HG03469 (cell line): ENCODE results near the gene GJD2.

Source experiments
- ATAC-seq: cut with Tn5 transposase; IDR thresholded peaks from one replicate; pipeline ENCODE4 v1.9.1; 2021; ENCODE audit warnings: mild to moderate bottlenecking, moderate library complexity, moderate number of reproducible peaks; ENCODE audit not compliant: unreplicated experiment

GJD2 gene

DNA sequence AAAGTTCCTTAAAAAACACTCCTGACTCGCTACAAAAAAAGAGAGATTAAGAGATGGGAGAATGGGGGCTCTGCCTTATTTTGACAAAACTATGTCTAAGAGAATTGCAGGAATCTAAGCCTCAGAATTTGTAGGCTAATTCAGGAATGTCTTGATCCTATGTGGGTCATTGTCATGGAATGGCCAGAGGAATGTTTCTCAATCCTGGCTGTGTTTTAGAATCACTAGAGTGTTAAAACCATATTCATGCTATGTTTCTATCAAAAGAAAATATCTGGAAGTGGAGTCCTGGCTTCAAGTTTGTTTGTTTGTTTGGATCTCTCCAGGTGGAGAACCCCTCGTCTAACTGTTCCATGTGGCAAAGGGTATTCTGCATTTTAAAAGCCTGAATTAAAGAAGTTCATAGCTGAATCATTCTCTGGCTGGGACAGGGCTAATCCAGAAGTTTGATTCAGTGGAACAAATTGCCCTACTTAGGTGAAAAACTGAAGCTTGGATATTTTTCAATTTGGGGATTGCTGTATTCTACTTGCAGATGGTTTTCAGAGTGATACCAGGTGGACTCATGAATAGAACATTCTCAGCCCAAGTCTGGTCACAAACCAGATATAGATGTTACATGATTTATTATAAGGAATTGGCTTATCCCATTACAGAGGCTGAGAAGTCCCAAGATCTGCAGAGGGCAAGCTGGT, 28.2 kb downstream of the GJD2 start:
- no peak for ATAC-seq

DNA sequence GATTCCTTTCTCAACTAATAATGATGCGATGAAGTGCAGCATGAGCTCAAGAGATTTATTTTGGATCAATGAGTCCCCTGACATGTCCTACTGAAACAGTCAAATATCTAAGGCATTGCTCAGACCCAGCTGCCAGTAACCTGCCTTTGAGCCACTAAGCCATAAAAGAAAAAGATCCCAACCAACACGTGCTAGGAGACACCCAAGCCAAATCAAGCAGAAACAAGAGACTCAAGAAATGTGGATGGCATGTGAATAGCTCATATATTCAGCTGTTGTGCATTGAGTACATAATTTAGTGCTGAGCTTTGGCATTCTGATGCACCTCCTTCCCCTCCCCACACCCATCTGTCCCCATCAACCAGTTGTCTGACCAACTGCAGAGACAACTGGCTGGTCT, 29.2 kb downstream of the GJD2 start:
- ATAC-seq = no peak

DNA sequence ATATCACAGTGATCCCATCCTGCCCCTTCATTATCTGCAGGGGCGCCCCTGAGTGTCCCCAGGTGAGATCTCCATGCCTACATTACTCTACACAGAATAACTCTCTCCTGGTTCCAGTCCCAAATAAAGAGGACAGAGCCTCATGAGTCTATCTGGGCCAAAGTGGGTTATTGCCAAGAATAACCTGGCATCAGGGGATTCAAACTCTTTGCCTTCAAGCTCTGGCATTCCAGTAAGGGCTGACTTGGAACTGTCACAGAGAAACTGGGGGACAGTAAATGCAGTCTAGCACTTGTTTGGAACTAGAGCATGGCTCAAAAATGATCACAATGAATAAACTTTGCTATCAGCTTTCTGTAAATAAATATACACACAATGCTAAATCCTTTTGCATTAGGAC, 30.3 kb downstream of the GJD2 start:
- no peak for ATAC-seq

DNA sequence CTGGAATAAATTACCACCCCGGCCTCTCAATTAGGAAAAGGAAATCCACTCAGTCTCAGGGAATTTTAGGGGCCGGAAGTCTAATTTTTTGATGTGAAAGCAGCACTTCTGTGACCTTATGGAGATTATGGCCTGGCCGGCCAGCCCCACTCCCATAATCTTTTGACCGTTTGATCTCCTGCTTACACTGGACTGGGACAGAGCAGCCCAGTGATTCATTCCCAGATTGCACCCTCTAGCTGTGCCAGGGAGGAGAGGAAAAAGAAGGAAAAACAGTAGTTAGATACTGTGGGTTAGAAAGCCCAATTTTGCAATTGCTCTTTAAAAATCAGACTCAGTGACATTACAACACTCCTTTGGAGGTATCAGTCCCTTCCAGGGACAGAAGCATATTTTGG, 32.4 kb downstream of the GJD2 start:
- ATAC-seq = no peak

DNA sequence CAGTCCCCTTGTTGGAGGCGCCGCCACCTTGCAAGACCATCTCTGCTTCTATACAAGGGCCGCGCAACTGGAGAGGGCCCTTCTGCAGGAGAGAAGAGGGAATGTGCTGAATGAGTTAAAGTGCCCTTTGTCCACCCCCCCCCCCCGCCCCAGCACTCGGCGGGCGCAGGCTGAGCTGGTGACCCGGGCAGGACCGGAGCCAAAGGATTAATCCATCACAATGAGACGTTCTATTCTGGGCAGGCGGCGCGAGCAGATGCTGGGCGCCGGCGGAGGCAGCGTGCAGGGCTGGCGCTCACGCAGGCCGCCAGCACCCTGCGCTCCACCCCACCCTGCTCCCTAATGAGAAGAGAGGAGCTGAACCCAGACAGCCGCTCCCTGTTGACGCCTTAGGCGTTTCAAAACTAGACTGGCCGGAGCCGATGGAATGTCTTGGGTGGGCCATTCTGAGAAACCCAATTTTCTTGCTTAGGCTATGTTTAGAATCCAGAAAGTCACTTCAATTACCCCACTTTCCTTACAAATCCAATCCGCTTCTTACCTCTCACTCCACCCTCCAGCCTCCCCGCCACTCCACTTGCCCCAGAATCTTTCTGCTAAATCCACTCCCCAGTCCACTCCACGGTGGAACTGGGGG, 32.9 kb downstream of the GJD2 start:
- ATAC-seq = no peak

DNA sequence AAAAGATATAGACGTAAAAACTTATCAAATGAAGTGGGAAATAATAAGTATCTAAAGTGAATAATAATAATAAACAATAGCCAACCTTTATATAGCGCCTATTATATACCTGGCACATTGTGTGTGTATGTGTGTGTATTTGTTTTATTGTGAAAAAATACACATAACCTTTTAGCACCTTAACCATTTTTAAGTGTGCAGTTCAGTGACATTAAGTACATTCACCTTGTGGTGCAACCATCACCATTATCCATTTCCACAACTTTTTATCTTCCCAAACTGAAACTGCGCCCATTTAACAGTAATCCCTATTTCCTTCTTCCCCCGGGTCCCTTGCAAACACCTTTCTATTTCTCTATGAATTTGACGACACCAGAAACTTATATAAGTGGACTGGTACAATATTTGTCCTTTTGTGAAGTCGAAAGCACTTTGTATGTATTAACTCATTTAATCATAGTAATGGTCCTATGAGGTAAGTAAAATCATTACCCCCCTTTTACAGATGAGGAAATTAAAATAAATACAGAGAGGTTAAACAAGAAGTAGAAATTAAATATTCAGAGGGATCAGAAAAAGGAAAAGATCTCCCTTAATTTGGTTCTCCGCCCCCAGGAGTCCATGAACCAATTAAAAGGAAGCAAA, 33.5 kb downstream of the GJD2 start:
- no peak for ATAC-seq

DNA sequence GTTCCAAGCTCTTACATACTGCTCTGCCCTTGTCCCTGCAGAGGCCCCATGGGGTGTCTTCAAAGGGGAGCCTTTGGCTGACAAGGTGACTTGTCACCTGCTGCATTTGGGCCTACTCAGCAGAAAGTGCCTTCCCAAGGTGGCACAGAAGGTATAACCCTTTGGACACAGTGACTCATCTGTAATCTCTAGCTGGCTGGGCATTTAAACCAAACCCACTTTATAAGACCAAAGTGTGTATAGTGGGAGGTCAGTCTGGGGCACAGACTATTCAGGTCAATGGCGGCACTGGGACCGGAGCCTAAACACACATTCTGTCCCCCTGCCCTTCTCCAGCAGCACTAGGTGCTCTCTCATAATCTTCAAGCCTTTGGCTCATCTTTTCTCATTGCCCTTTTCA, 35.1 kb downstream of the GJD2 start:
- no peak for ATAC-seq

DNA sequence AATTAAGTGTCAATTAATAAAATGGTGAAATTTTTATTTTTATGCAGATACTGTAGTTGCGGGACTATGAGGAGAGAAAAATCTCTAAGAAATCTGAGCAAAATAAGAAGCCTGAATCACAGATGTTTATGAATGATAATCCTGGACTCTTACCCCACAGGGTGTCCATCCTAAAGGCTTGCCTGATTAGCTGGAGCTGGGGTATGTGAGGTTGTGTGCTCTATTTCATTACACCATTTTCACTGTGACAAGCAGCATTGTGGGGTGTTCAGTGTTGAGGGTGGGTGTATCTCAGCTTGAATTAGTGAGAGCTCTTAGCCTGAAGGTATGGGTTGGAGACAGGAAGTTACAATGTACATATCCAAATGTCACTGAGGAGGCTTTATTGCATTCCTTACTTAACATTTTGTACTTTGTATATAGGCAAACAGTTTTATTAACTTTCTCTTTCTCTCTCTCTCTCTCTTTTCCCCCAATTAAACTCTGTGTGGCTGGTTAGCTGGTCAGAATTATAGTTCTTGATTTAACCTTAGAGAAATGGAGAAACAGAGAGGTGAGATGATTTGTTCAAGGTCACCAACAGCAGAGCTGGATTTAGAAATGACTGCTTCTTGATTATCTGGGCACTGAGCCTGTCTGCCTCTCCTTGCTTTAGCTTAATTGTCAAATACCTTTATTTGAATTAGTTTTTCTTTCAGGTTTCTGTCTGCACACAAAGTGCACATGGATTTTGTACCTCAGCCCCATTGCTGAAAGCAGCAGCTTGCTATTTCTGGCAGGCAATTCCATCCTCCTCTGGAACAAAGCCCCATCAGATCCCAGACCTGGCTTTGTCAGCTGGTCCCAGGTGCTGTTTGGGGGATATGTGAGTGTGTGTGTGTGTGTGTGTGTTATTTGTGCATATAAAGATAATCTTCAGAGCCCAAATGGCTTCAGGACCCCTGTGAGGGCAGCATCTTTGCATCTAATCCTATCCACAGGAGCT, 35.8 kb downstream of the GJD2 start:
- ATAC-seq = no peak

DNA sequence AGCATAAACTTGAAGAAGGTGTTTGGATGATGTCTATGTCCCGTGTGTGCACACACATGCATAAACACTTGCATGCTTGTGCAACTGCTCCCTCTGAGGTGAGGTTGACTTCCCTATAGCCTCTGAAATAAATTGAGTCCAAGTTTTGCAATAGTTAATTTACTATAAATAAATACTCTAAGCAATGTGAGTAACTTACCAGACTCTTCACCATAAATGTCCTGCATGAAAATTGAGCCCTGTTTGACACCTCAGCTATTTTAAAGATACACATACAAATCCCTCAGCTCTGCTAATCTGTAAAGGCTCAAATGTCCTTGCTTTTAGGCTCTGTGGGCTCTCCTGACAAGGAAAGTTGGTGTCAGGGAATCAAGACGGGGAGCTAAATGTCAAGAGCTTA, 37.1 kb downstream of the GJD2 start:
- ATAC-seq = no peak

DNA sequence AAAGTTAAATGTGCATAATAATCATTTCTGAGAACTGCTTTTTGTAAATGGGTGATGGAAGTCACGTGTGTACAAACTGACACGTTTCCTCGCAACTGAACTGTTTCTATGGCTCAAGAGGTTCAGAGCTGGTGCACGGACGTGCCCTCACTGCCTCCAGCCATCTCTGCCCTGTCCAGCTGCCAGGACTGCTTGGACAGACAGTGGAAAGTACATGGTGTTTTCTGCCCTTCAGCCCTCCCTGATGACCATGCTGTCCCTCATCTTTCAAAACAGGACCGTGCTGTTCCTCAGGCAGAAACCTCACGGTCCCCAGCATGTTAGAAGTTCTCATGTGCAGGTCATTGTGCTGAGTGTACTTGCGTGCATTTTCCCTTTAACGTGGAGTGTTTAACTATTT, 38.7 kb downstream of the GJD2 start:
- ATAC-seq = no peak

DNA sequence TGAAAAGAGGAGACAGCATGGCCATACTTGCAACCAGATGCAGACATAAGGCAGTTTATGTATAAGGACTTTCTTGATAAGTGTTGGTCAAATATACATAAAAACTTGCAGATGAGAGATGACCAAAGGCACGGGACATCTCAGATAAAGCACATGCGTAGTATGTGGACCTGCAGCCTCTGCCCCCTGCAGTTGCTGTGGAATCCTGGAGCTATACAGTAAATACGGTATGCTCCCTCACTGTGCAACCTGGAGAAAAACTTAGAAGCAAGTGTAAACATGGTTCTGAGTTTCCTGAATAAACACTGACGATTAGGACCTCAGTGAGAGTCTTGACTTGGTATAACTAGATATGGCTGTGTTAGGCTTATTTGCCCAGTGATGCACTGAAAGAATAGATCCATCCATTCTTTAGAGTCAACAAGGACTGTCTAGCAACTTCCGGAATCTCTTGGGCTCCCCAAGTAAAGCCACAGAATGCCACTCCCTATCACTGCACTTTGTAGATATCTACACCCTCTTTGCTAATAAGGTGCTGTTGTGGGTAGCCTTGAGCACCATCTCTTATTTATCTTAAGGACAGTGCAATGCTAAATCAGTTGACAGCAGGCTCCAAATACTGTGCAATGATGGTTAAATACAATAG, 40.2 kb downstream of the GJD2 start:
- ATAC-seq = no peak

DNA sequence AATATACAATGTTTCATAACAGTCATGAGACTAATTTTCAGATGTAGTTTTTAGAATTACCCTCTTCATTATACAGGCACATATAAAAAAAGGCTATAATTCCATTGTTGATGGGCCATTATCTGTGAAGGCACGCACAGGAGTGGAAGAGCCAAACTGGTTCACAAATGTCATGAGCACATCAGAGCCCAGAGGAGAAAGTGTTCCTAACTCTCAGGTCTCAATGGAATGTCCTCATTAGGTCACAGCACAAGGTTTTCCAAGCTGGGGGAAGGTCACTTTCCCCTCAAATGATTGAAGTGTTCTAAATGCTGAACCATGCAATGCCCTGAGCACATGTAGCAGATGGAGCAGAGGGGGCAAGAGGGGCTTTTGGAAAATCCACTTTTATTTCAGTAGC, 41.2 kb downstream of the GJD2 start:
- no peak for ATAC-seq

DNA sequence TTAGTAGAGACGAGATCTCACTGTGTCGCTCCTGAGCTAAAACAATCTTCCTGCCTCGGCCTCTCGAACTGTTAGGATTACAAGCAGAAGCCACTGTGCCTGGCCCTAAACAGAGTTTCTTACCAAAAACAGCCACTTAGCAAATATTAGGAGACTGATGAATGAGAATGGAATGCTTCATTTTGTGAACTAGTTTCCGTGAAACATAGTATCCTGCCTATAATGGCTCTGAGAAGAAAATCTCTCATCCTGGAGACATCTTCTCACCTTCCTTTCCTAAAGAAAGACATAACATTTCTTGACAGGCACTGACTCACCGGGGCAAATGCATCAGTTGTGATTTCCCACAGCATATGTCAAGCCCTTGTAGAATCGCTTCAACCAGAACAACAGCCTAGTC, 44.9 kb downstream of the GJD2 start:
- no peak for ATAC-seq

DNA sequence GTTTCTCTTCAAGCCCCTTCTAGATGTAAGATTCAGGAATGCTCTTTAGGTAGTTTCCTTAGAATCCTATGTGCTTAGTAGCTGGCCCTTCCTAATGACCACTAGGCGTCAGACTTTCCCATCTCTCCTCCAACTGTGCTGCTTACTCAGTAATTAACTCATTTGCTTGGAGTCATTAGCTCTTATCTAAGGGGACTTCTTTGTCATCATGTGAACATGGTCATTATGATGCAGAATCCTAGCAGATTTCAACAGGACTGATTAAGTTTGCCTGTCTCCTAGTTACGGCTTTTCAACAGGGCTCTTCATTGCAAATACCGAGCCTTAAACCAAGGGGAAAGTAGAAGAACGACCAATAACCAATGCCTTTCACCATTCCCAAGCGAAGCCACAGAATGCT, 46.4 kb downstream of the GJD2 start:
- no peak for ATAC-seq

DNA sequence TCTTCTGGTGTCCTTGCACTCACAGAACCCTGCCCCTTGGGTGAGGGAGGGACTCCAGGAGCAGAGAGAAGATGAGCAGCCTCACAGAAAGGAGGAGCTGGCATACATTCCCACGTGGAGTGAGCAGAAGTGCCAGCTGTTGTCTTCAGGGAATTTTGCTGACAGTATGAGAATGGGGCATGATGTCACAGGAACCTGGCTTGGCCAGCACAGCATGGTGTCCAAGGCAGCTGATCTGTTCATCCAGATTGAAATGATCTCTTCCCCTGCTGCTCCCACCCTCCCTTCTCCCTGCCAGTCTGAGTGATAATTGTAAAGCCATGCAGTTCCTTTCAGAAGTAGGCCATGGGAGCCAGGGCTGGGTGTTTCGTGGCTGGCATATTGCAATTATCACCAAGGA, 53.3 kb downstream of the GJD2 start:
- ATAC-seq = no peak
